GM12892 (cell line): ENCODE results near the gene FBXO24.

Experiments
- POLR2A ChIP-seq: IDR thresholded peaks from 2 replicates; pipeline ENCODE4 v1.6.1; 2011; ENCODE audit warnings: low read depth, low read length, control low read depth
- POLR2AphosphoS5 ChIP-seq: IDR thresholded peaks from 2 replicates; pipeline ENCODE4 v1.6.1; 2011; ENCODE audit warnings: low read depth, low read length, control low read depth
- TAF1 ChIP-seq: IDR thresholded peaks from 2 replicates; pipeline ENCODE4 v1.6.1; 2011; ENCODE audit warnings: low read depth, mild to moderate bottlenecking, control low read depth, low read length, borderline replicate concordance

GRCh38 chr7:100562195-100563099 lies 23.7 kb upstream of the FBXO24 start:
- TF ChIP-seq POLR2AphosphoS5 (no peak), POLR2A (no peak), TAF1 (no peak)
